HG02970 (cell line): ENCODE results near the gene ZNF302.
"Not testable (repeated sequence)": the region's sequence is repeated elsewhere in the genome, so short reads cannot be mapped to it uniquely, and the experiment has no call there.

Source experiments
- ATAC-seq: cut with Tn5 transposase; IDR thresholded peaks from one replicate; pipeline ENCODE4 v1.9.1; 2021; ENCODE audit warnings: mild to moderate bottlenecking, moderate library complexity, moderate number of reproducible peaks; ENCODE audit not compliant: unreplicated experiment, low FRiP score

Gene ZNF302

GRCh38 chr19:34669305-34669704 is 8.2 kb upstream of the ZNF302 start:
- ATAC-seq = no peak

- no peak for ATAC-seq
These were observed 5.5 kb upstream of the ZNF302 start for GRCh38 chr19:34671972-34672371.

- no peak for ATAC-seq
These were observed 3.9 kb upstream of the ZNF302 start for GRCh38 chr19:34673590-34673989.

- no peak for ATAC-seq
These were observed 2.2 kb upstream of the ZNF302 start for GRCh38 chr19:34675250-34675649.

GRCh38 chr19:34675919-34676318 is 1.6 kb upstream of the ZNF302 start:
- ATAC-seq = no peak

GRCh38 chr19:34676697-34677385 is 637 bp upstream of the ZNF302 start, which contains the start of gene SCGB2B2:
Gene SCGB2B2 (minus strand): TSS chr19:34677159. CDS start chr19:34594563, 82,596 bp downstream.
- ATAC-seq = peak; percentile 41

- ATAC-seq = no peak
These were observed 571 bp downstream of the ZNF302 start for GRCh38 chr19:34678085-34678412.

GRCh38 chr19:34678421-34678820 is 943 bp downstream of the ZNF302 start:
- no peak for ATAC-seq

GRCh38 chr19:34681478-34681877 is 4.0 kb downstream of the ZNF302 start:
- no peak for ATAC-seq

- ATAC-seq = not testable (repeated sequence)
These were observed 7.8 kb downstream of the ZNF302 start for GRCh38 chr19:34685266-34685665.

GRCh38 chr19:34686455-34686854 is 9.0 kb downstream of the ZNF302 start:
- no peak for ATAC-seq

GRCh38 chr19:34687348-34687747 is 9.9 kb downstream of the ZNF302 start:
- ATAC-seq = no peak

GRCh38 chr19:34688592-34688991 is 11.1 kb downstream of the ZNF302 start:
- no peak for ATAC-seq

GRCh38 chr19:34690372-34690771 is 12.9 kb downstream of the ZNF302 start:
- no peak for ATAC-seq

GRCh38 chr19:34692549-34692948 is 15.1 kb downstream of the ZNF302 start:
- ATAC-seq = no peak

- ATAC-seq = no peak
These were observed 30.2 kb downstream of the ZNF302 start for GRCh38 chr19:34707661-34708060.

- no peak for ATAC-seq
These were observed 34.4 kb downstream of the ZNF302 start for GRCh38 chr19:34711890-34712289.

- ATAC-seq = no peak
These were observed 35.1 kb downstream of the ZNF302 start for GRCh38 chr19:34712395-34713261.

GRCh38 chr19:34713262-34713637 is 35.8 kb downstream of the ZNF302 start:
- ATAC-seq = no peak

- ATAC-seq = no peak
These were observed 37.9 kb downstream of the ZNF302 start for GRCh38 chr19:34715357-34715756.

GRCh38 chr19:34722353-34722752 is 44.9 kb downstream of the ZNF302 start:
- ATAC-seq = no peak

GRCh38 chr19:34725400-34725799 is 47.9 kb downstream of the ZNF302 start:
- no peak for ATAC-seq
